Endothelial cell of umbilical vein (primary cell): ENCODE results near the gene BACH2. TPM values are rescaled to one million over a fixed set of nuclear protein-coding genes. Genes with fewer than 3 reads are reported as not detected.
A peak's percentile ranks its signal among the peaks of the same experiment; 100 is the strongest.

Source experiments
- BruUV-seq: library from RNA; stranded (reverse); fragments of 400-500 nt; replicated peaks from 2 replicates; lab custom pipeline; 2021; lab: Mats Ljungman, UMichigan
- CTCF ChIA-PET: fragments of 300-600, 350-600 bp; sonication (Branson Sonifier 250); formaldehyde crosslinking; loops from one replicate; lab custom pipeline; 2021; ENCODE audit warnings: antibody characterized with exemption, inconsistent platforms; lab: Charles Lee
- POLR2A ChIA-PET: fragments of 300-600, 350-600 bp; sonication (Branson Sonifier 250); formaldehyde crosslinking; loops from one replicate; lab custom pipeline; 2021; ENCODE audit warnings: antibody characterized with exemption, inconsistent platforms; lab: Charles Lee
- DNase-seq: peaks from one replicate; pipeline ENCODE4 v3.0.0-alpha.2; 2011; ENCODE audit warnings: low read depth, low spot score
- FAIRE-seq: peaks from 2 replicates; lab custom pipeline; 2011; peaks lifted over from hg19 to GRCh38; lab: Jason Lieb, UNC
- H2AFZ ChIP-seq: 2 replicates; pipeline ENCODE4 v1.6.0; 2012; ENCODE audit warnings: low read depth, low read length, control low read depth, inconsistent platforms
- H3K27ac ChIP-seq: 2 replicates; pipeline ENCODE4 v1.5.1; 2011; ENCODE audit warnings: low read depth, mild to moderate bottlenecking, control low read depth, low read length, moderate library complexity; ENCODE audit not compliant: insufficient read depth
- H3K27me3 ChIP-seq, 2 experiments: 2 replicates each; pipeline versions ENCODE4 v1.6.0 to v1.6.1; 2011; ENCODE audit warnings: low read length in 2 of 2, mixed read lengths in 1 of 2; ENCODE audit not compliant: control insufficient read depth in 2 of 2, insufficient read depth in 2 of 2
- H3K36me3 ChIP-seq, 2 experiments: 2 replicates in 1 of 2; 3 replicates in 1 of 2; pipeline ENCODE4 v1.5.1; 2011; ENCODE audit warnings: low read length in 2 of 2, mild to moderate bottlenecking in 1 of 2, moderate library complexity in 1 of 2; ENCODE audit not compliant: control insufficient read depth in 2 of 2, insufficient read depth in 2 of 2; ENCODE audit errors: extremely low read depth in 1 of 2
- H3K4me1 ChIP-seq: 3 replicates; pipeline ENCODE4 v1.5.1; 2011; ENCODE audit warnings: mild to moderate bottlenecking, low read length; ENCODE audit not compliant: control insufficient read depth, insufficient read depth; ENCODE audit errors: extremely low read depth
- H3K4me2 ChIP-seq: 2 replicates; pipeline ENCODE4 v1.6.1; 2011; ENCODE audit warnings: low read length, control low read depth, mixed read lengths; ENCODE audit not compliant: insufficient read depth
- H3K4me3 ChIP-seq, 3 experiments: fragments of 200-600 bp in 1 of 3; sonication (generic), shearing (Covaris generic) in 1 of 3; replicated peaks in 1 of 3; 2 replicates each; pipeline ENCODE4 v1.5.1; 2011 to 2016; ENCODE audit warnings: control low read depth in 3 of 3, low read length in 3 of 3, mild to moderate bottlenecking in 2 of 3, inconsistent platforms in 1 of 3, low read depth in 1 of 3, moderate library complexity in 1 of 3; ENCODE audit not compliant: insufficient read depth in 1 of 3
- H3K79me2 ChIP-seq: 2 replicates; pipeline ENCODE4 v1.6.0; 2012; ENCODE audit warnings: low read length, inconsistent platforms; ENCODE audit not compliant: control insufficient read depth, insufficient read depth
- H3K9ac ChIP-seq: replicated peaks from 2 replicates; pipeline ENCODE3; 2011; ENCODE audit warnings: low read length, control low read depth; ENCODE audit not compliant: insufficient read depth; ENCODE audit errors: extremely low read depth
- H3K9me1 ChIP-seq: replicated peaks from 3 replicates; pipeline ENCODE4 v1.6.0; 2011; ENCODE audit warnings: mild to moderate bottlenecking, low read length; ENCODE audit not compliant: control insufficient read depth, insufficient read depth; ENCODE audit errors: extremely low read depth
- H3K9me3 ChIP-seq: replicated peaks from 2 replicates; pipeline ENCODE4 v1.5.1; 2012; ENCODE audit warnings: low read length, inconsistent platforms; ENCODE audit not compliant: control insufficient read depth, insufficient read depth
- H4K20me1 ChIP-seq: replicated peaks from 2 replicates; pipeline ENCODE3; 2011; ENCODE audit warnings: mild to moderate bottlenecking, low read length; ENCODE audit not compliant: control insufficient read depth, insufficient read depth; ENCODE audit errors: extremely low read depth
- CTCF ChIP-seq, 2 donors: IDR thresholded peaks; 1 replicate in 1 of 2; 2 replicates in 1 of 2; pipeline ENCODE4 v1.5.1; 2011; ENCODE audit warnings: low read length in 2 of 2, mild to moderate bottlenecking in 2 of 2, moderate library complexity in 2 of 2, control low read depth in 1 of 2, inconsistent platforms in 1 of 2, low read depth in 1 of 2; ENCODE audit not compliant: insufficient read depth in 1 of 2; ENCODE audit errors: extremely low read depth in 1 of 2
- EZH2 ChIP-seq: IDR thresholded peaks from 2 replicates; pipeline ENCODE4 v1.6.1; 2012; ENCODE audit warnings: borderline replicate concordance, low read depth, mild to moderate bottlenecking, moderate library complexity, low read length, inconsistent platforms; ENCODE audit not compliant: severe bottlenecking
- FOS ChIP-seq: IDR thresholded peaks from 2 replicates; pipeline ENCODE4 v1.6.1; 2011; ENCODE audit warnings: mild to moderate bottlenecking, low read length, moderate library complexity, borderline replicate concordance; ENCODE audit not compliant: insufficient read depth
- GATA2 ChIP-seq: IDR thresholded peaks from 2 replicates; pipeline ENCODE4 v1.7.0; 2011; ENCODE audit warnings: low read depth, mild to moderate bottlenecking, moderate library complexity, mixed read lengths, low read length; ENCODE audit not compliant: insufficient read length, insufficient read depth
- JUN ChIP-seq: IDR thresholded peaks from 2 replicates; pipeline ENCODE4 v1.6.1; 2011; ENCODE audit warnings: borderline replicate concordance, low read depth; ENCODE audit not compliant: insufficient read length, insufficient read depth
- MYC ChIP-seq: IDR thresholded peaks from one replicate; pipeline ENCODE4 v1.6.1; 2011; ENCODE audit warnings: mild to moderate bottlenecking, low read depth, low read length
- POLR2A ChIP-seq: IDR thresholded peaks from 2 replicates; pipeline ENCODE4 v1.6.1; 2012; ENCODE audit warnings: low read depth, mild to moderate bottlenecking, control low read depth, low read length
- POLR2AphosphoS5 ChIP-seq: IDR thresholded peaks from 2 replicates; pipeline ENCODE4 v1.6.1; 2012; ENCODE audit warnings: low read depth, mild to moderate bottlenecking, control low read depth, low read length, moderate library complexity; ENCODE audit not compliant: insufficient read depth
- dilution Hi-C: fragments of 300-500 bp; cut with MboI; formaldehyde crosslinking; loops from one replicate; pipeline ENCODE4 v1.15.0; 2019; ENCODE audit warnings: low sequenced_read_pairs; ENCODE audit not compliant: extremely low pct_ligation_motif_present
- intact Hi-C: fragments of 100-400 bp; cut with micrococcal nuclease; formaldehyde crosslinking; loops from one replicate; pipeline ENCODE4 v1.10.0; 2022
- polyA plus RNA-seq, 4 experiments: library from polyadenylated mRNA; depleted of rRNA in 3 of 4; stranded (reverse) in 3 of 4; unstranded in 1 of 4; fragments of >200 nt; gene quantifications; 2 replicates each; pipeline versions ENCODE4 v1.2.1 to v1.2.3, GENCODE V29; 2011 to 2012; ENCODE audit warnings: missing spikeins in 1 of 4
- total RNA-seq: library from RNA; stranded (reverse); gene quantifications from 2 replicates; pipeline ENCODE4 v1.2.3, GENCODE V29; 2021
- TF ChIP-seq, protein P1 (sequence below): IDR thresholded peaks from 2 replicates; pipeline ENCODE4 v1.6.1; 2011; ENCODE audit not compliant: insufficient read depth, insufficient read length

BACH2 gene
- total and polyA plus RNA-seq, 2 donors (not counting 3 experiments of a cell fraction or from before 2014, with no cell fraction given) = 1.7 to 5.6 TPM

GRCh38 chr6:90003069-90003795 lies 293.4 kb downstream of the BACH2 start:
- no peak for DNase-seq
- TF ChIP-seq EZH2 (no peak), POLR2AphosphoS5 (no peak), JUN (no peak)
- H3K4me1 ChIP-seq = peaks cover 2% of the 10 kb centered on the region
- no peaks in the 10 kb centered on the region for H3K27me3 ChIP-seq
- ChIA-PET CTCF (interaction anchor here (0.6 to 0.8 kb wide), 2 partner anchors 18 to 63 kb away, joined by 3 read pairs; no protein-coding TSS in a partner anchor), POLR2A (no interaction called here)
- intact Hi-C loops (no loop called here), dilution Hi-C loops (no loop called here)
- no peaks in the 10 kb centered on the region for H4K20me1 ChIP-seq
- no peak overlapping the region for H2AFZ ChIP-seq
- H3K4me2 ChIP-seq = no peak overlapping the region
- no peaks in the 10 kb centered on the region for H3K79me2 ChIP-seq
- H3K4me3 ChIP-seq = no peak overlapping the region
- no peaks in the 10 kb centered on the region for H3K36me3 ChIP-seq
- no peak for FAIRE-seq
- no peak overlapping the region for H3K27ac ChIP-seq
- H3K9me1 ChIP-seq = no peaks in the 10 kb centered on the region
- no peak overlapping the region for H3K9ac ChIP-seq
- BruUV-seq = no TSS peak
- no peaks in the 10 kb centered on the region for H3K9me3 ChIP-seq

- ChIA-PET POLR2A (no interaction called here), CTCF (interaction anchor here (1.1 to 1.7 kb wide), 3 partner anchors 8 to 61 kb away, joined by 3 to 5 read pairs (median 3); no protein-coding TSS in a partner anchor)
- Histone ChIP-seq H3K4me1 (no peaks in the 10 kb centered on the region), H3K9me3 (no peaks in the 10 kb centered on the region), H3K27ac (no peak overlapping the region), H3K27me3 (no peaks in the 10 kb centered on the region), H4K20me1 (no peaks in the 10 kb centered on the region), H3K36me3 (no peaks in the 10 kb centered on the region), H3K9me1 (no peaks in the 10 kb centered on the region), H3K4me2 (no peak overlapping the region), H2AFZ (no peak overlapping the region), H3K9ac (no peak overlapping the region), H3K4me3 (no peak overlapping the region), H3K79me2 (no peaks in the 10 kb centered on the region)
- DNase-seq (peak; percentile 6), FAIRE-seq (peak; percentile 47)
- intact Hi-C loops = no loop called here
- TF ChIP-seq, protein P1, sequence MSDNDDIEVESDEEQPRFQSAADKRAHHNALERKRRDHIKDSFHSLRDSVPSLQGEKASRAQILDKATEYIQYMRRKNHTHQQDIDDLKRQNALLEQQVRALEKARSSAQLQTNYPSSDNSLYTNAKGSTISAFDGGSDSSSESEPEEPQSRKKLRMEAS = no peak
- TF ChIP-seq GATA2 = no peak
- TF ChIP-seq POLR2A = no peak
- no peak for TF ChIP-seq EZH2
- TF ChIP-seq POLR2AphosphoS5 = no peak
- TF ChIP-seq MYC = no peak
- no peak for TF ChIP-seq JUN
- no peak for TF ChIP-seq FOS
- no peak for TF ChIP-seq CTCF (IDR thresholded peaks at IDR 0.05; ENCODE audit: extremely low read depth in 1 of 2, insufficient read depth in 1 of 2, low read depth in 1 of 2, low read length in 2 of 2)
- BruUV-seq = no TSS peak
- dilution Hi-C loops = no loop called here
Observed at GRCh38 chr6:90000864-90001731, 295.5 kb downstream of the BACH2 start.
